GM19395 (cell line): Measurements from ENCODE around the gene MBD6.
"Not testable (repeated sequence)": the region's sequence is repeated elsewhere in the genome, so short reads cannot be mapped to it uniquely, and the experiment has no call there.

ENCODE experiments used
- ATAC-seq: cut with Tn5 transposase; IDR thresholded peaks from one replicate; pipeline ENCODE4 v1.9.1; 2021; ENCODE audit warnings: mild to moderate bottlenecking, moderate library complexity; ENCODE audit not compliant: unreplicated experiment

MBD6 gene

GRCh38 chr12:57548488-57548887 is 25.9 kb downstream of the MBD6 start:
- no peak for ATAC-seq

DNA sequence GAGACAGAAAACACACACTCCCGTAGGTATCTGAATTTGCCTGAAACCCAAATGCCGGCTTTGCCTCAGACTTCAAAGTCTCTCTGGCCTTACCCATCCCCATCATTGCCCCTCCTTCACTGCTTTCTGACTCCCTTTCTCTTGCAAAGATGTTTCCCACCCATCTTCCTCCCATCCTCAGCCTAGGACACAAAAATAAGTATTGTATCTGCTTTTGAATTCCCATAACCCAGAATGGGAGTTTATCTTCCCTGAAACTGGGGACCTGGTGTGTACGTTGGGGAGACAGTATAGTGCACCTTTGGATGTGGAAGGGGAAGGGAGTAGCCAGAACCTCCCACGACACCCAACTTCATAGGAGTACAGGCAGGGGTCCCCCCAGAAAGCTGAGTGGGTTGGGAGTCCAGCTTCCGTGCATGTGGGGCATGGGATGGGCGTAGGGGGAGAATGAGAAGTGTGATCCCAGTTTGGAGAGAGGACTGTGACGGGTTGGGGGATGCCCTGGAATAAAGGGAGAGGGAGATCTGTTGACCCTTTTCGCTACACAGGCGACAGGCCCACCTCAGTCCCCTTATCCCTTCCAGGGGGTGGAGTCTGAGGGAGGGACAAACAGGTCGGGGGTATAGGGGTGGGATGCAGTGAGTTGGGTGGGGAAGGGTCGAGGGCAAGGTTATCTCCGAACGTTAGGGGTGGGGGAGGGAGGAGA is 26.7 kb downstream of the MBD6 start:
- no peak for ATAC-seq

DNA sequence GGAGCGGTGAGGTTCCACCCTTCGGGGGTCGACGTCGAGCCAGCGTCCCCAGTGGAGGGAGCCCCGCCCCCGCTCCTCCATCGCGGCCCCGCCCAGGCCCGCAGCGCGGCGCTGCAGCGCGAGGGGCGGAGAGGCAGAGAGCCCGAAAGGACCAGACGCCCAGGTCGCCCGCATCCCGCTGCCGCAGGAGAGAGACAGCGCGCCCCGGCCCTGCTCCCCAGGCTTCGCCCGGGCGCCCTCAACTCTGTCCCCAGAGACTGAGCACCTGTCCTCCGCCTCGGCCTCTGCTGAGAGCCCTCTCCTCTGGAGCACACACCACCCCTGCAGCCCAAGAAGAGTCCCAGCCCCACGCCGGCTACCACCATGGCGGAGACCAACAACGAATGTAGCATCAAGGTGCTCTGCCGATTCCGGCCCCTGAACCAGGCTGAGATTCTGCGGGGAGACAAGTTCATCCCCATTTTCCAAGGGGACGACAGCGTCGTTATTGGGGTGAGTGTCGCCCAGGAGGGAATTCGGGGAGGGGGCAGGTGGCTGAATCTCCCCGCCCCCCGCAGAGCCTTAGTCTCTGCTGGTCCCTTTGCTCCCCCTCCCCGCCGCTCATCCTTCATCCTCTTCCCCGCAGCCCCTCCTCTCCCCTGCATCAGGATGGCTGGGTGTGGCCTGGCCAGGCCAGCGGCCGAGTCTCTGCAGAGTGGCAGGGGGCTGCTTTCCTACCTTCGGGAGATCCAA is 27.5 kb downstream of the MBD6 start, which contains the start of gene KIF5A:
Gene KIF5A (plus strand): TSS at position 136 of the 732 bp plus-strand sequence. CDS start 228 bp downstream, at position 364.
- ATAC-seq = no peak

- no peak for ATAC-seq
Measured at GRCh38 chr12:57550641-57551549, 28.3 kb downstream of the MBD6 start.

DNA sequence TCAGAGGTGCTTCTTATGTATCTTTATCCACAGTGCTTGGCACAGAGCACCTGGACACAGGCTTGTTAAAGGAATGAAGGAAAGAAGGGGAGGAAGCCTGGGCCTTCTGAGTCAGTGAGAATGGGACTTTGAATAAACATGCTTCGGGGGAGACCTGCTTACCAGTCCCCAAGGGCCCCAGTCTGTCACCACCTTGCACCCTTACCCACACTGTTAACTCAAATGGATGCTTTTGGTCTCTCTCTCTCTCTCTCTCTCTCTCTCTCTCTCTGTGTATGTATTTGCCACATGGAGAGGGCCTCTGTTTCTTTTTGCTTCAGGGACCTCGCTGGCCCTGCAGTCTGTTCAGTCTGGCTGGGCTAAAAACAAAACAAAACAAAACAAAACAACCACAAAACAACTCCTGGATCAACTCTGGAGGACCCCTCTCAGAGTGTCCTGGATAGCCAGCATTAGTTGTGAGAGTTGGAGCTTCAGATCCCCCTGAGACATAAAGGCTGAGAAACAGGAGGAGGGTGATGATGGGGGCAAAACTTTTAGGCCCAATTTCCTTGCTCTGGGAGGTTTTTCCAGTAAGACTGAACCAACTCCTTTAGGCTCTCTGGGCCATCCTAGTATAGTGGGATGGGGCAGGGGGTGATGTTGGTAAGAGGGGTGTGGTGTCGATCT is 29.1 kb downstream of the MBD6 start:
- ATAC-seq = no peak

DNA sequence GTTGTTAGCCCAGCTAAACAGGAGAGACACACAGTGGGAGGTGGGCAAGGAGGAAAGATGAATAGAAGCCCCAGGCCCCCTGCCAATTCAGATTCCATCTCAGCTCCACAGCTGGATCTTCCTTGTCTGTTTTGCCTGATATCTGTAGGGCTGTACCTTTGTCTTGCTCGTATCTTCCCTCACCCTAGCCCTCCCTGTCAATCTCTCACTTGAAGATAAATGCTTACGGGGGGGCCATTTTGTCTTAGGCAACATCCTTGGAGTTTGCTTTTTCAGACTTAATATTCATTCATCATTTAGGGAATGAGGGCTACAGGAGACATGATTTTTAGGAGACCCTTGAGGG is 29.7 kb downstream of the MBD6 start:
- ATAC-seq = no peak

- ATAC-seq = no peak
Measured at GRCh38 chr12:57552835-57553313, 30.2 kb downstream of the MBD6 start.

- ATAC-seq = no peak
Measured at GRCh38 chr12:57553343-57554202, 30.9 kb downstream of the MBD6 start.

- ATAC-seq = no peak
Measured at GRCh38 chr12:57554453-57554852, 31.8 kb downstream of the MBD6 start.

DNA sequence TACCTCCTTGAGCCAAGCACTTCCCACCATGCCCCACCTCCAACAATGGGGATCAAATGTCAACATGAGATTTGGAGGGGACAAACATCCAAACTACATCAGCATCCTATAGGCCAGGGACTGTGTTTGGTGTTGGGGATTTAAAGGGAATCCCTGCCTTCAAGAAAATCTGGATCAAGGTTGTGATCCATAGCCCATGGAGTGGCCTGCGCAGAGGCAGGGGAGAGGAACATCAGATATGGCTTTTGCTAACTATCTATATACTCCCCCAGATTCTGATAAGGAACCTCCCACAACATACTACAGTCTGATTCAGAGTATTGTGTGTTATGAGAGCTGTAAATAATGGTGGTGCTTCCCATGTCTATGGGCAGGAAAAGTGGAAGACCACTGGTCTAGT is 32.3 kb downstream of the MBD6 start:
- no peak for ATAC-seq

DNA sequence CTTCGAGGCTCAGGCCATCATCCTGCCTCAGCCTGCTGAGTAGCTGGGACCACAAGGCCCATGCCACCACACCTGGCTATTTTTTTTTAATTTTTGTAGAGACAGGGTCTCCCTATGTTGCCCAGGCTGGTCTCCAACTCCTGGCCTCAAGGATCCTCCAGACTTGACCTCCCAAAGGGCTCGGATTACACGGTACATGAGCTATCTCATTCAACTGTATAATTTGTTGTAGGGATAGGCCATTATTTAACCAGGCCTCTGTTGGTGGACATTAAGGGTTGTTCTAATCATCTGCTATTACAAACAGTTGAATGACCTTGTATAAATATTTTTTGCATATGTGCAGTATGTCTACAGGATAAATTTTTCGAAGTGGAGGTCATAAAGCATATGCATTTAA is 36.2 kb downstream of the MBD6 start:
- ATAC-seq = no peak

- ATAC-seq = no peak
Measured at GRCh38 chr12:57560516-57560915, 37.9 kb downstream of the MBD6 start.

DNA sequence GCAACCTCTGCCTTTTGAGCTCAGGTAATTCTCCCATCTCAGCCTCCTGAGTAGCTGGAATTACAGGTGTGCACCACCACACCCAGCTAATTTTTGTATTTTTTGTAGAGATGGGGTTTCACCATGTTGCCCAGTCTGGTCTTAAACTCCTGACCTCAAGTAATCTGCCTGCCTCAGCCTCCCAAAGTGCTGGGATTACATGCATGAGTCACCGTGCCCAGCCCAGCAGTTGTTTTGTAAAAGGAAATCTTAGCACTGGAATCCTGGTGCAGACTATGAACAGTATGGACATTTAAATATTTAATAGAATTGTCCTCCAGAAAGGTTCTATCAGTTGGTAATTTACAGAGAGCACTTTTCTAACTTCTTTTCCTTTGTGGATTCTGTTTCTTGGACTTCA is 38.5 kb downstream of the MBD6 start:
- not testable (repeated sequence) for ATAC-seq

- ATAC-seq = no peak
Measured at GRCh38 chr12:57563358-57563757, 40.7 kb downstream of the MBD6 start.

- no peak for ATAC-seq
Measured at GRCh38 chr12:57564178-57564740, 41.6 kb downstream of the MBD6 start.

GRCh38 chr12:57568838-57569237 is 46.2 kb downstream of the MBD6 start:
- no peak for ATAC-seq

GRCh38 chr12:57569858-57570257 is 47.2 kb downstream of the MBD6 start:
- no peak for ATAC-seq

- not testable (repeated sequence) for ATAC-seq
Measured at GRCh38 chr12:57570438-57570837, 47.8 kb downstream of the MBD6 start.

DNA sequence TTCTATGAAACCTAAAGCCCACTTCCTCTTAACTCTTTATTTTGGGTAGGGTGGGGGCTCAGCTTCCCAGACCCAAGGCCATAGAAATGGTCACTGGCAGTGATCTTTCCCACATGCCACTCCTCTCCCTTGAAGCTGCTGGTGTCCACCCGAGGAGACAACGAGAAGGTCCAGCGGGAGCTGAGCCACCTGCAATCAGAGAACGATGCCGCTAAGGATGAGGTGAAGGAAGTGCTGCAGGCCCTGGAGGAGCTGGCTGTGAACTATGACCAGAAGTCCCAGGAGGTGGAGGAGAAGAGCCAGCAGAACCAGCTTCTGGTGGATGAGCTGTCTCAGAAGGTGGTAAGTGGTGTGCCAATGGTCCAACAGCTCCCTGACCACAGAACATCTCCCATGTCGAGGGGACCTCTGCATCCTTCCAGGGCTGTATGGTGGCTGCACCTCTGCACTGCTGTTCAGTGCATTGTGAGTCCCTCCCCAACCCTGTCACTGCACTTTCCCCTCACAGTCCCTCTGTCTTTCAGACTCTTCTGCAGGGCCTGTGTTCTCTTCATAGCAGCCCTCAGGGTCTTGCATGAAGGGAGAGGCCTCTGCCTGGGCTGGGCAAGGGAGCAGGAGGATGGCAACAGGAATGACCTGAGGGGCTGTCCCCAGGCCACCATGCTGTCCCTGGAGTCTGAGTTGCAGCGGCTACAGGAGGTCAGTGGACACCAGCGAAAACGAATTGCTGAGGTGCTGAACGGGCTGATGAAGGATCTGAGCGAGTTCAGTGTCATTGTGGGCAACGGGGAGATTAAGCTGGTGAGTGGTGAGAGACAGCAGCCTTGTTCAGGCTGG is 49.5 kb downstream of the MBD6 start:
- ATAC-seq = no peak
